H1 (cell line): ENCODE measurements around the gene TIE1. TPM values are rescaled to one million over a fixed set of nuclear protein-coding genes. Genes with fewer than 3 reads are reported as not detected.

Source experiments
- CTCF ChIA-PET: fragments of 300-600 bp; sonication (Branson Sonifier 250); formaldehyde crosslinking; loops from one replicate; lab custom pipeline; 2021; ENCODE audit not compliant: partially characterized antibody; lab: Charles Lee
- POLR2A ChIA-PET: fragments of 300-600 bp; sonication (Branson Sonifier 250); formaldehyde crosslinking; loops from one replicate; lab custom pipeline; 2021; ENCODE audit warnings: inconsistent platforms; ENCODE audit not compliant: partially characterized antibody; lab: Charles Lee
- DNase-seq, 2 experiments: peaks; one replicate each; pipeline versions ENCODE4 v3.0.0 to v3.0.0-alpha.2; 2010 to 2022; ENCODE audit warnings: low spot score in 2 of 2, low read depth in 1 of 2, mixed read lengths in 1 of 2
- FAIRE-seq: peaks from 2 replicates; lab custom pipeline; 2011; peaks lifted over from hg19 to GRCh38; lab: Jason Lieb, UNC
- H2AFZ ChIP-seq: 2 replicates; pipeline ENCODE4 v1.8.1; 2012; ENCODE audit warnings: low read length, inconsistent platforms
- H2AK5ac ChIP-seq: 2 replicates; pipeline ENCODE4 v1.6.1; 2013; ENCODE audit warnings: low read depth, low read length
- H2BK120ac ChIP-seq: replicated peaks from 2 replicates; pipeline ENCODE3; 2013; ENCODE audit warnings: low read depth, low read length, inconsistent platforms
- H2BK12ac ChIP-seq: 2 replicates; pipeline ENCODE4 v1.6.1; 2013; ENCODE audit warnings: low read depth, low read length
- H2BK15ac ChIP-seq: 2 replicates; pipeline ENCODE4 v1.6.1; 2013; ENCODE audit warnings: low read length
- H2BK20ac ChIP-seq: 2 replicates; pipeline ENCODE4 v1.6.1; 2013; ENCODE audit warnings: low read length
- H2BK5ac ChIP-seq: 2 replicates; pipeline ENCODE4 v1.6.1; 2013; ENCODE audit warnings: low read depth, low read length
- H3K14ac ChIP-seq: 2 replicates; pipeline ENCODE4 v1.6.1; 2013; ENCODE audit warnings: inconsistent platforms; ENCODE audit not compliant: insufficient read length
- H3K18ac ChIP-seq: 2 replicates; pipeline ENCODE4 v1.6.1; 2013; ENCODE audit warnings: low read length; ENCODE audit errors: extremely low read depth
- H3K23ac ChIP-seq: 2 replicates; pipeline ENCODE4 v1.6.1; 2013; ENCODE audit warnings: inconsistent platforms; ENCODE audit not compliant: insufficient read length
- H3K23me2 ChIP-seq: 2 replicates; pipeline ENCODE4 v1.6.1; 2013; ENCODE audit warnings: low read depth, low read length
- H3K27ac ChIP-seq: 2 replicates; pipeline ENCODE4 v1.6.1; 2011; ENCODE audit warnings: low read depth, low read length, inconsistent platforms
- H3K27me3 ChIP-seq, 4 experiments: replicated peaks in 1 of 4; 1 replicate in 1 of 4; 2 replicates in 3 of 4; pipeline versions ENCODE4 v1.6.1 to v1.8.1; 2011 to 2013; ENCODE audit warnings: low read length in 3 of 4, mild to moderate bottlenecking in 3 of 4, inconsistent platforms in 2 of 4, mixed read lengths in 2 of 4, moderate library complexity in 1 of 4; ENCODE audit not compliant: control insufficient read depth in 3 of 4, insufficient read depth in 3 of 4; ENCODE audit errors: extremely low read depth in 1 of 4
- H3K36me3 ChIP-seq, 4 experiments: 2 replicates each; pipeline versions ENCODE4 v1.6.1 to v1.8.1; 2011 to 2013; ENCODE audit warnings: mild to moderate bottlenecking in 4 of 4, low read length in 3 of 4, moderate library complexity in 2 of 4, control low read depth in 1 of 4, inconsistent platforms in 1 of 4; ENCODE audit not compliant: insufficient read depth in 4 of 4, control insufficient read depth in 2 of 4
- H3K4ac ChIP-seq: replicated peaks from 2 replicates; pipeline ENCODE3; 2013; ENCODE audit warnings: low read length, low read depth, mixed read lengths, inconsistent platforms; ENCODE audit not compliant: insufficient read length
- H3K4me1 ChIP-seq, 4 experiments: replicated peaks in 1 of 4; 1 replicate in 1 of 4; 2 replicates in 3 of 4; pipeline versions ENCODE4 v1.6.1 to v1.8.1; 2011 to 2013; ENCODE audit warnings: low read length in 3 of 4, inconsistent platforms in 2 of 4, mixed read lengths in 1 of 4; ENCODE audit not compliant: insufficient read depth in 4 of 4, control insufficient read depth in 3 of 4
- H3K4me2 ChIP-seq, 2 experiments: 2 replicates each; pipeline versions ENCODE4 v1.6.1 to v1.8.1; 2011 to 2013; ENCODE audit warnings: low read depth in 2 of 2, low read length in 2 of 2, control low read depth in 1 of 2, inconsistent platforms in 1 of 2, mild to moderate bottlenecking in 1 of 2; ENCODE audit not compliant: insufficient read depth in 1 of 2
- H3K4me3 ChIP-seq, 4 experiments: fragments of 200-600, 300-600 bp in 1 of 4; sonication (generic), shearing (Covaris generic), sonication (Bioruptor Twin) in 1 of 4; 2 replicates each; pipeline versions ENCODE4 v1.5.1 to v1.8.1; 2011 to 2016; ENCODE audit warnings: low read length in 4 of 4, low read depth in 3 of 4, control low read depth in 2 of 4, inconsistent platforms in 2 of 4, mild to moderate bottlenecking in 2 of 4, mixed read lengths in 1 of 4, moderate library complexity in 1 of 4; ENCODE audit not compliant: insufficient read depth in 2 of 4; ENCODE audit errors: extremely low read depth in 1 of 4
- H3K56ac ChIP-seq: replicated peaks from 2 replicates; pipeline ENCODE3; 2013; ENCODE audit warnings: low read depth, mild to moderate bottlenecking, mixed read lengths, low read length, inconsistent platforms; ENCODE audit not compliant: insufficient read length
- H3K79me1 ChIP-seq: 2 replicates; pipeline ENCODE4 v1.6.1; 2013; ENCODE audit warnings: low read depth, low read length, control low read depth
- H3K79me2 ChIP-seq, 2 experiments: 2 replicates each; pipeline versions ENCODE4 v1.6.1 to v1.8.1; 2012 to 2013; ENCODE audit warnings: low read length in 2 of 2, mild to moderate bottlenecking in 2 of 2, inconsistent platforms in 1 of 2; ENCODE audit not compliant: insufficient read depth in 2 of 2, control insufficient read depth in 1 of 2
- H3K9ac ChIP-seq, 4 experiments: replicated peaks in 1 of 4; 1 replicate in 1 of 4; 2 replicates in 3 of 4; pipeline versions ENCODE4 v1.6.1 to v1.8.1; 2011 to 2013; ENCODE audit warnings: low read depth in 3 of 4, low read length in 3 of 4, control low read depth in 2 of 4, mild to moderate bottlenecking in 2 of 4, moderate library complexity in 2 of 4, inconsistent platforms in 1 of 4; ENCODE audit errors: extremely low read depth in 1 of 4
- H3K9me3 ChIP-seq, 2 experiments: 2 replicates each; pipeline versions ENCODE4 v1.6.1 to v1.8.1; 2012 to 2013; ENCODE audit warnings: mild to moderate bottlenecking in 2 of 2, moderate library complexity in 2 of 2, control low read depth in 1 of 2, inconsistent platforms in 1 of 2, low read depth in 1 of 2, low read length in 1 of 2, mixed read lengths in 1 of 2; ENCODE audit not compliant: insufficient read depth in 2 of 2
- H4K20me1 ChIP-seq, 2 experiments: replicated peaks in 1 of 2; 2 replicates each; pipeline versions ENCODE3 to v1.8.1; 2011 to 2013; ENCODE audit warnings: inconsistent platforms in 2 of 2, low read length in 2 of 2, mild to moderate bottlenecking in 1 of 2; ENCODE audit not compliant: insufficient read depth in 2 of 2, control insufficient read depth in 1 of 2
- H4K5ac ChIP-seq: 2 replicates; pipeline ENCODE4 v1.6.1; 2013; ENCODE audit warnings: low read length, low read depth, mixed read lengths, inconsistent platforms; ENCODE audit not compliant: insufficient read length
- H4K8ac ChIP-seq: 2 replicates; pipeline ENCODE4 v1.8.0; 2013; ENCODE audit warnings: mild to moderate bottlenecking, moderate library complexity, low read length, inconsistent platforms; ENCODE audit not compliant: insufficient read depth; ENCODE audit errors: extremely low read depth
- H4K91ac ChIP-seq: replicated peaks from 2 replicates; pipeline ENCODE3; 2013; ENCODE audit warnings: low read length, mixed read lengths, inconsistent platforms; ENCODE audit not compliant: insufficient read length
- KDM5A ChIP-seq: fragments of 200-600 bp; IDR thresholded peaks from 2 replicates; pipeline ENCODE4 v1.7.1; 2012; ENCODE audit warnings: mild to moderate bottlenecking, low read length, inconsistent platforms, mixed read lengths
- RAD21 ChIP-seq, 2 experiments: IDR thresholded peaks in 1 of 2; conservative IDR thresholded peaks in 1 of 2; 2 replicates each; pipeline ENCODE4 v1.6.1; 2011; ENCODE audit warnings: low read depth in 2 of 2, low read length in 2 of 2, improper control_type of control experiment in 1 of 2, inconsistent platforms in 1 of 2, mild to moderate bottlenecking in 1 of 2, moderate library complexity in 1 of 2
- WGBS, 2 experiments: shearing (Covaris generic) in 1 of 2; methylation state at CpG; one replicate each; pipeline versions ENCODE4 v1.1.6 to v1.1.7; 2013 to 2015; ENCODE audit warnings: low lambda C conversion rate in 2 of 2, mixed read lengths in 2 of 2, inconsistent platforms in 1 of 2, low coverage in 1 of 2, missing lambda C conversion rate in 1 of 2; ENCODE audit not compliant: insufficient replicate concordance in 2 of 2, insufficient coverage in 1 of 2, insufficient read length in 1 of 2; ENCODE audit errors: extremely low coverage in 1 of 2, missing lambda C conversion rate in 1 of 2; 5-methylcytosine and 5-hydroxymethylcytosine counted together
- polyA plus RNA-seq, 7 experiments: library from polyadenylated mRNA; depleted of rRNA in 3 of 7; stranded (reverse) in 5 of 7; unstranded in 2 of 7; fragments of >200 nt in 5 of 7; fragments of 200-250 nt in 2 of 7; gene quantifications; 1 replicate in 5 of 7; 2 replicates in 1 of 7; 4 replicates in 1 of 7; pipeline versions ENCODE4 v1.2.1 to v1.2.3, GENCODE V29; 2011 to 2013; ENCODE audit warnings: missing spikeins in 2 of 7, mixed read lengths in 2 of 7
- total RNA-seq: library from RNA; stranded (reverse); fragmentation: NEBNext Ultra II Directional; extraction: Animal tissue kit (Norgen Biotek cat#: 25700); gene quantifications from 2 replicates; pipeline ENCODE4 v1.2.1, GENCODE V29; 2021

Gene TIE1
- total and polyA plus RNA-seq, 2 of the 8 experiments (the other 6 are each of a cell fraction or from before 2014, with no cell fraction given): 0.74 to 2.2 TPM

DNA sequence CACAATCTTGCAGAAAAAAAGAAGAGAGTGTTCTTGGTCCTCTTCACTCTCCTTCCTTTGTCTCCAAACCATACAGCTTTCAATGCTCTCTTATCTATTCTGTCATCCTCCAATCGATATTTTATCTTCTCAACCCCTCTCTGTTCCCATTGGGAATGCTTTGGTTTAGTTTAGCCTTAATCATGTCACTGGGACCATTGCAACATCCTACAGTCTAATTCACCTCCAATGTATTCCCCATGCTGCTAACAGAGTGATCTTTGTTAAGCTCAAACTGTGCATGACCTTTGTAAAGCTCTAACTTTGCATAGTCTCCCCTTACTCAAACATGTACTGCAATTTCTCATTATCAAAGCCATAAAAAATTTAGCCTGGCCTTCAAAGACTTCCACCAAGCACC, 39.8 kb downstream of the TIE1 start:
- H3K4me3 ChIP-seq: no peak overlapping the region
- no peaks in the 10 kb centered on the region for H4K20me1 ChIP-seq
- H3K4me1 ChIP-seq: no peaks in the 10 kb centered on the region
- DNase-seq (no peak), FAIRE-seq (no peak)
- no peaks in the 10 kb centered on the region for H3K9me3 ChIP-seq
- CTCF ChIA-PET: interaction anchor here (0.9 to 1.2 kb wide), 3 partner anchors 9 to 74 kb away, joined by 3 to 4 read pairs (median 3); no protein-coding TSS in a partner anchor
- no peaks in the 10 kb centered on the region for H3K79me2 ChIP-seq
- no peak overlapping the region for H3K18ac ChIP-seq
- no peaks in the 10 kb centered on the region for H3K23me2 ChIP-seq
- no peaks in the 10 kb centered on the region for H3K36me3 ChIP-seq
- H3K4me2 ChIP-seq: no peak overlapping the region
- no peak overlapping the region for H3K56ac ChIP-seq
- H3K27ac ChIP-seq: no peak overlapping the region
- H2BK20ac ChIP-seq: no peak overlapping the region
- H3K79me1 ChIP-seq: no peaks in the 10 kb centered on the region
- H2AFZ ChIP-seq: no peak overlapping the region
- no peaks in the 10 kb centered on the region for H3K27me3 ChIP-seq
- H2BK15ac ChIP-seq: no peak overlapping the region
- no peak overlapping the region for H3K23ac ChIP-seq
- H3K9ac ChIP-seq: no peak overlapping the region
- H4K5ac ChIP-seq: no peak overlapping the region
- POLR2A ChIA-PET: interaction anchor here (0.9 to 2.3 kb wide), 2 partner anchors 10 to 18 kb away, joined by 5 to 9 read pairs; partner anchors contain the start of gene CDC20
- no peak overlapping the region for H2BK5ac ChIP-seq
- no peak overlapping the region for H2BK12ac ChIP-seq
- WGBS, 2 experiments: 79 to 100% methylated on average over 1 of the region's 1 CpG
- no peak overlapping the region for H4K8ac ChIP-seq
- H3K4ac ChIP-seq: no peak overlapping the region
- H3K14ac ChIP-seq: no peak overlapping the region
- H2AK5ac ChIP-seq: no peak overlapping the region
- no peak overlapping the region for H4K91ac ChIP-seq
- no peak overlapping the region for H2BK120ac ChIP-seq
- no peak for TF ChIP-seq KDM5A
- TF ChIP-seq RAD21 (IDR thresholded peaks at IDR 0.05 in 1 of 2, conservative IDR thresholded peaks at IDR 0.05 in 1 of 2; ENCODE audit: low read depth in 2 of 2, low read length in 2 of 2): no peak
